HG02885 (cell line): ENCODE data around the gene PRAC1.

Source experiments
- ATAC-seq: cut with Tn5 transposase; IDR thresholded peaks from one replicate; pipeline ENCODE4 v1.9.1; 2021; ENCODE audit warnings: mild to moderate bottlenecking; ENCODE audit not compliant: unreplicated experiment, poor library complexity

PRAC1 gene

GRCh38 chr17:48747445-48748363 is 25.4 kb upstream of the PRAC1 start:
- ATAC-seq = no peak

GRCh38 chr17:48746916-48747444 is 24.7 kb upstream of the PRAC1 start:
- ATAC-seq = no peak

- no peak for ATAC-seq
These were observed 23.3 kb upstream of the PRAC1 start for GRCh38 chr17:48745381-48746275.

GRCh38 chr17:48740537-48740936 is 18.2 kb upstream of the PRAC1 start:
- ATAC-seq = no peak

- no peak for ATAC-seq
These were observed 16.6 kb upstream of the PRAC1 start for GRCh38 chr17:48738803-48739526.

- ATAC-seq = no peak
These were observed 16.1 kb upstream of the PRAC1 start for GRCh38 chr17:48738424-48738802.

- ATAC-seq = no peak
These were observed 15.2 kb upstream of the PRAC1 start for GRCh38 chr17:48737330-48738043.

GRCh38 chr17:48735062-48735351 is 12.7 kb upstream of the PRAC1 start:
- no peak for ATAC-seq

- ATAC-seq = no peak
These were observed 12.2 kb upstream of the PRAC1 start for GRCh38 chr17:48734333-48735061.

GRCh38 chr17:48733632-48734328 is 11.5 kb upstream of the PRAC1 start:
- ATAC-seq = no peak

- ATAC-seq = no peak
These were observed 10.6 kb upstream of the PRAC1 start for GRCh38 chr17:48732688-48733629.

- no peak for ATAC-seq
These were observed 9.0 kb upstream of the PRAC1 start for GRCh38 chr17:48731355-48731754.

- ATAC-seq = no peak
These were observed 7.9 kb upstream of the PRAC1 start for GRCh38 chr17:48730240-48730550.

- no peak for ATAC-seq
These were observed 7.3 kb upstream of the PRAC1 start for GRCh38 chr17:48729335-48730239.

GRCh38 chr17:48728232-48729231 is 6.2 kb upstream of the PRAC1 start, which contains the start of gene HOXB13:
Gene HOXB13 (minus strand): TSS chr17:48728750. CDS start chr17:48728593, 157 bp downstream.
- no peak for ATAC-seq
